Kidney (tissue), 14 donors: Measurements from ENCODE around the gene METTL25B. TPM values are rescaled to one million over a fixed set of nuclear protein-coding genes. Genes with fewer than 3 reads are reported as not detected.
A peak's percentile ranks its signal among the peaks of the same experiment; 100 is the strongest.

ENCODE experiments used
- DNase-seq, 5 donors: peaks; one replicate each; pipeline ENCODE4 v3.0.0-alpha.2; 2013 to 2020
- FAIRE-seq: peaks from 2 replicates; lab custom pipeline; 2012; peaks lifted over from hg19 to GRCh38; lab: Jason Lieb, UNC
- H3K27ac ChIP-seq, 2 donors: one replicate each; pipeline ENCODE4 v1.7.0; 2013; ENCODE audit warnings: low read depth in 2 of 2, low read length in 2 of 2, inconsistent platforms in 1 of 2
- H3K27me3 ChIP-seq: one replicate; pipeline ENCODE4 v1.7.1; 2013; ENCODE audit warnings: low read length, inconsistent platforms; ENCODE audit not compliant: control insufficient read depth, insufficient read depth
- H3K36me3 ChIP-seq, 3 donors: one replicate each; pipeline versions ENCODE4 v1.7.0 to v1.7.1; 2013; ENCODE audit warnings: low read length in 3 of 3, control low read depth in 1 of 3, inconsistent platforms in 1 of 3; ENCODE audit not compliant: insufficient read depth in 3 of 3, control insufficient read depth in 2 of 3
- H3K4me1 ChIP-seq, 3 donors: one replicate each; pipeline versions ENCODE4 v1.7.0 to v1.7.1; 2013; ENCODE audit warnings: low read length in 3 of 3, inconsistent platforms in 1 of 3, low read depth in 1 of 3; ENCODE audit not compliant: control insufficient read depth in 2 of 3, insufficient read depth in 2 of 3
- H3K4me3 ChIP-seq, 3 donors: one replicate each; pipeline versions ENCODE4 v1.7.0 to v1.8.1; 2013; ENCODE audit warnings: low read length in 3 of 3, control low read depth in 1 of 3, inconsistent platforms in 1 of 3
- H3K9ac ChIP-seq, 3 donors: one replicate each; pipeline versions ENCODE4 v1.7.0 to v1.7.1; 2013; ENCODE audit warnings: low read length in 3 of 3, control low read depth in 1 of 3, inconsistent platforms in 1 of 3
- H3K9me3 ChIP-seq, 3 donors: one replicate each; pipeline versions ENCODE4 v1.7.0 to v1.7.1; 2013; ENCODE audit warnings: low read length in 3 of 3, control low read depth in 1 of 3, inconsistent platforms in 1 of 3; ENCODE audit not compliant: control insufficient read depth in 2 of 3, insufficient read depth in 1 of 3
- CTCF ChIP-seq: IDR thresholded peaks from 3 replicates; pipeline ENCODE4 v1.5.1; 2012; ENCODE audit warnings: mild to moderate bottlenecking, moderate library complexity, borderline replicate concordance; ENCODE audit not compliant: insufficient read depth; ENCODE audit errors: extremely low read depth
- intact Hi-C: fragments of 100-400 bp; cut with DNase I; formaldehyde crosslinking; loops from one replicate; pipeline ENCODE4 v1.11.1; 2022
- polyA plus RNA-seq: library from polyadenylated mRNA; stranded (reverse); fragments of 350-450 nt; fragmentation: Illumina TruSeq; extraction: RNeasy Lipid Tissue Mini Kit (QIAGEN cat#74804); gene quantifications from one replicate; pipeline ENCODE4 v1.2.3, GENCODE V29; 2014; ENCODE audit warnings: low read depth, low replicate concordance; ENCODE audit not compliant: insufficient read depth
- total RNA-seq: library from RNA; stranded (reverse); fragmentation: NEBNext Ultra II Directional; extraction: Animal tissue kit (Norgen Biotek cat#: 25700); gene quantifications from one replicate; pipeline ENCODE4 v1.2.1, GENCODE V29; 2021
- donor health status: control.
- donor health status: control.
- donor health status: control.
- donor health status: control.
- donor health status: control.
- donor health status: DM: yes; HTN: yes; CAD: no.
- donor health status: Normal renal cell carcinoma (clear cell type).

Gene METTL25B
- total and polyA plus RNA-seq, 2 donors from 2014 or later: 29.4 to 35.2 TPM

GRCh38 chr1:156767101-156767878 is 39.0 kb downstream of the METTL25B start, which contains the start of gene PRCC:
TSS of gene PRCC (plus strand) at chr1:156767535. CDS start at chr1:156767772, 237 bp downstream.
- intact Hi-C loops: no loop called here
- Histone ChIP-seq H3K27me3 (no peaks in the 10 kb centered on the region), H3K9me3 (no peaks in the 10 kb centered on the region), H3K9ac (peak within 1 kb of the TSS; percentile 86 to 99 (median 93)), H3K36me3 (peaks cover 0 to 7% (median 6%) of the 10 kb centered on the region in 3 donors), H3K27ac (peak within 1 kb of the TSS; percentile 94 to 96), H3K4me3 (peak within 1 kb of the TSS; percentile 81 to 98 (median 96)), H3K4me1 (peaks cover 0 to 22% (median 16%) of the 10 kb centered on the region in 3 donors)
- DNase-seq (peak; percentile 99 to 100 (median 100)), FAIRE-seq (peak; percentile 96)
- peak; percentile 12 for TF ChIP-seq CTCF

GRCh38 chr1:156767879-156768604 is 39.8 kb downstream of the METTL25B start:
- DNase-seq: peak in 3 of 5 donors; percentile 61 to 90 (median 82)
- H3K4me1 ChIP-seq: peaks cover 0 to 26% (median 19%) of the 10 kb centered on the region in 3 donors

GRCh38 chr1:156768610-156769295 is 40.5 kb downstream of the METTL25B start:
- Histone ChIP-seq H3K27me3 (no peaks in the 10 kb centered on the region), H3K27ac (no peak overlapping the region), H3K9ac (peak overlapping the region; percentile 85 to 99 (median 93)), H3K4me1 (peaks cover 0 to 26% (median 19%) of the 10 kb centered on the region in 3 donors), H3K36me3 (peaks cover 0 to 7% (median 6%) of the 10 kb centered on the region in 3 donors), H3K4me3 (peak overlapping the region; percentile 81 to 98 (median 96)), H3K9me3 (no peaks in the 10 kb centered on the region)
- intact Hi-C loops: no loop called here
- no peak for TF ChIP-seq CTCF
- DNase-seq (no peak), FAIRE-seq (no peak)

More at GRCh38 chr1:156767879-156768604, 39.8 kb downstream of the METTL25B start:
- H3K9me3 ChIP-seq: no peaks in the 10 kb centered on the region
- H3K4me3 ChIP-seq: peak overlapping the region; percentile 81 to 98 (median 96)
- intact Hi-C loops: no loop called here
- H3K9ac ChIP-seq: peak overlapping the region; percentile 85 to 99 (median 93)
- TF ChIP-seq CTCF: no peak
- FAIRE-seq: no peak
- peaks cover 0 to 7% (median 6%) of the 10 kb centered on the region in 3 donors for H3K36me3 ChIP-seq
- H3K27ac ChIP-seq: peak overlapping the region; percentile 94 to 96
- H3K27me3 ChIP-seq: no peaks in the 10 kb centered on the region
